NCI-H187 treated with DMSO at 0.1 percent for 48 hours (cell line): ENCODE results near the gene KLK3.
"Not testable (repeated sequence)": the region's sequence is repeated elsewhere in the genome, so short reads cannot be mapped to it uniquely, and the experiment has no call there.

Source experiments
- DNase-seq: peaks from one replicate; lab custom pipeline; 2025; lab: John Stamatoyannopoulos, UW

KLK3 gene

DNA sequence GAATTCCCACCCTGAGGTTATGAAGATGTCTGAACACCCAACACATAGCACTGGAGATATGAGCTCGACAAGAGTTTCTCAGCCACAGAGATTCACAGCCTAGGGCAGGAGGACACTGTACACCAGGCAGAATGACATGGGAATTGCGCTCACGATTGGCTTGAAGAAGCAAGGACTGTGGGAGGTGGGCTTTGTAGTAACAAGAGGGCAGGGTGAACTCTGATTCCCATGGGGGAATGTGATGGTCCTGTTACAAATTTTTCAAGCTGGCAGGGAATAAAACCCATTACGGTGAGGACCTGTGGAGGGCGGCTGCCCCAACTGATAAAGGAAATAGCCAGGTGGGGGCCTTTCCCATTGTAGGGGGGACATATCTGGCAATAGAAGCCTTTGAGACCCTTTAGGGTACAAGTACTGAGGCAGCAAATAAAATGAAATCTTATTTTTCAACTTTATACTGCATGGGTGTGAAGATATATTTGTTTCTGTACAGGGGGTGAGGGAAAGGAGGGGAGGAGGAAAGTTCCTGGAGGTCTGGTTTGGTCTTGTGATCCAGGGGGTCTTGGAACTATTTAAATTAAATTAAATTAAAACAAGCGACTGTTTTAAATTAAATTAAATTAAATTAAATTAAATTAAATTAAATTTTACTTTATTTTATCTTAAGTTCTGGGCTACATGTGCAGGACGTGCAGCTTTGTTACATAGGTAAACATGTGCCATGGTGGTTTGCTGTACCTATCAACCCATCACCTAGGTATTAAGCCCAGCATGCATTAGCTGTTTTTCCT lies 7.0 kb downstream of the KLK3 start:
- DNase-seq = no peak

DNA sequence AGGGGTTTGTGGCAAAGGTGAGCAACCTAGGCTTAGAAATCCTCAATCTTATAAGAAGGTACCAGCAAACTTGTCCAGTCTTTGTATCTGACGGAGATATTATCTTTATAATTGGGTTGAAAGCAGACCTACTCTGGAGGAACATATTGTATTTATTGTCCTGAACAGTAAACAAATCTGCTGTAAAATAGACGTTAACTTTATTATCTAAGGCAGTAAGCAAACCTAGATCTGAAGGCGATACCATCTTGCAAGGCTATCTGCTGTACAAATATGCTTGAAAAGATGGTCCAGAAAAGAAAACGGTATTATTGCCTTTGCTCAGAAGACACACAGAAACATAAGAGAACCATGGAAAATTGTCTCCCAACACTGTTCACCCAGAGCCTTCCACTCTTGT lies 14.8 kb downstream of the KLK3 start:
- no peak for DNase-seq

DNA sequence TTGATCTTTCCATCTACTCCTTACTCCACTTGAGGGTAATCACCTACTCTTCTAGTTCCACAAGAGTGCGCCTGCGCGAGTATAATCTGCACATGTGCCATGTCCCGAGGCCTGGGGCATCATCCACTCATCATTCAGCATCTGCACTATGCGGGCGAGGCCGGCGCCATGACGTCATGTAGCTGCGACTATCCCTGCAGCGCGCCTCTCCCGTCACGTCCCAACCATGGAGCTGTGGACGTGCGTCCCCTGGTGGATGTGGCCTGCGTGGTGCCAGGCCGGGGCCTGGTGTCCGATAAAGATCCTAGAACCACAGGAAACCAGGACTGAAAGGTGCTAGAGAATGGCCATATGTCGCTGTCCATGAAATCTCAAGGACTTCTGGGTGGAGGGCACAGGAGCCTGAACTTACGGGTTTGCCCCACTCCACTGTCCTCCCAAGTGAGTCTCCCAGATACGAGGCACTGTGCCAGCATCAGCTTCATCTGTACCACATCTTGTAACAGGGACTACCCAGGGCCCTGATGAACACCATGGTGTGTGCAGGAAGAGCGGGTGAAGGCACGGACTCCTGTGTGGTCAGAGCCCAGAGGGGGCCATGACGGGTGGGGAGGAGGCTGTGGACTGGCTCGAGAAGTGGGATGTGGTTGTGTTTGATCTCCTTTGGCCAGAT lies 15.8 kb downstream of the KLK3 start:
- DNase-seq = no peak

DNA sequence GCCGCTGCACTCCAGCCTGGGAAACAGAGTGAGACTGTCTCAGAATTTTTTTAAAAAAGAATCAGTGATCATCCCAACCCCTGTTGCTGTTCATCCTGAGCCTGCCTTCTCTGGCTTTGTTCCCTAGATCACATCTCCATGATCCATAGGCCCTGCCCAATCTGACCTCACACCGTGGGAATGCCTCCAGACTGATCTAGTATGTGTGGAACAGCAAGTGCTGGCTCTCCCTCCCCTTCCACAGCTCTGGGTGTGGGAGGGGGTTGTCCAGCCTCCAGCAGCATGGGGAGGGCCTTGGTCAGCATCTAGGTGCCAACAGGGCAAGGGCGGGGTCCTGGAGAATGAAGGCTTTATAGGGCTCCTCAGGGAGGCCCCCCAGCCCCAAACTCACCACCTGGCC lies 18.3 kb downstream of the KLK3 start, which contains the start of gene KLK2:
TSS of gene KLK2 (plus strand) at position 384 of the 400 bp plus-strand sequence. CDS start 35 bp downstream, outside the sequence.
- DNase-seq = no peak

DNA sequence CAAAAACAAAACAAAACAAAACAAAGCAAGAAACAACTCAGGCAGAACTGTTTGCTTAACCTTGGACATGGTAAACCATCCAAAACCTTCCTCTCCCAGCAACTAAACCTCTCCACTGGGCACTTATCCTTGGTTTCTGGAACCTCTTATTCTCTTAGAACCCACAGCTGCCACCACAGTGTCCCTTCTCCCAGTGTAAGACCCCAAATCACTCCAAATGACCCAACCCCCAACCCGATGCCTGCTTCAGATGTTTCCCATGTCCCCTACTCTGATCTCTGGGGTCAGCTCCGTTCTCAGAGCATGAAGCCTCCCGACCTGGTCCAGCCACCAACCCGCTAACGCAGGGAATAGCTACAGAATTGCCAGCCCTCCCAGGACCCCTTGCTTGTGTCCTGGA lies 19.5 kb downstream of the KLK3 start:
- no peak for DNase-seq

DNA sequence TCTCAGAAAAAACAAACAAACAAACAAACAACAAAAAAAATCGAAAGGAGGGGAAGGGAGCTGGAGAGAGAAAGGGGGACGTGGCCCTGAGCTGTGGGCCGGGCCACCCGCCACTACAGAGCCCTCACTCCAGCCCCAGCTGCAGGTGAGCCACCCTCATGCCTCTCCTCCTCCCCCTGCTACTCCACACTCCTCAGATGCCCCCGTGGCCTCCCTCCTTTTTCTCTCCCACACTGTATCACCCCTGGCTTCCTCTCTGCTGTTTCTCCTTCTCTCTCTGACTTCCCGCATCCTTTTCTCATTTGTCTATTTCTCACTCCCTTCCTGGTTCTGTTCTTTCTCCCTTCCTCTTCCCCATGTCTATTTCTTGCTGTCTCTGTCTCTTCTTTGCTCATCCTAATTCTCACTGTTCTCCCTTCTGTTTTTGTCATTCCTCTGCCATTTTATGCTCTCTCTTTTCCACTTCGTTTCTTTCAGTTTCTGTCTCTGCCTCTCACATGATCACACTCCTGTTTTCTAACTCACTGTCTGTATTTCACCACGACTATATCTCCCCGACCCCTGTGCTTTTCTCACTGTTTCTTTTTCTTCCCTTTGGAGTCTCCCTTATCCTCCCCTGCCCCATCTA lies 21.2 kb downstream of the KLK3 start:
- no peak for DNase-seq

DNA sequence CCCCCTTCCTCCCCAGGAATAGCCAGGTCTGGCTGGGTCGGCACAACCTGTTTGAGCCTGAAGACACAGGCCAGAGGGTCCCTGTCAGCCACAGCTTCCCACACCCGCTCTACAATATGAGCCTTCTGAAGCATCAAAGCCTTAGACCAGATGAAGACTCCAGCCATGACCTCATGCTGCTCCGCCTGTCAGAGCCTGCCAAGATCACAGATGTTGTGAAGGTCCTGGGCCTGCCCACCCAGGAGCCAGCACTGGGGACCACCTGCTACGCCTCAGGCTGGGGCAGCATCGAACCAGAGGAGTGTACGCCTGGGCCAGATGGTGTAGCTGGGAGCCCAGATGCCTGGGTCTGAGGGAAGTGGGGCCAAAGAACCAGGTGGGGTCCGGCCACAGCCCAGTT lies 21.7 kb downstream of the KLK3 start:
- no peak for DNase-seq

DNA sequence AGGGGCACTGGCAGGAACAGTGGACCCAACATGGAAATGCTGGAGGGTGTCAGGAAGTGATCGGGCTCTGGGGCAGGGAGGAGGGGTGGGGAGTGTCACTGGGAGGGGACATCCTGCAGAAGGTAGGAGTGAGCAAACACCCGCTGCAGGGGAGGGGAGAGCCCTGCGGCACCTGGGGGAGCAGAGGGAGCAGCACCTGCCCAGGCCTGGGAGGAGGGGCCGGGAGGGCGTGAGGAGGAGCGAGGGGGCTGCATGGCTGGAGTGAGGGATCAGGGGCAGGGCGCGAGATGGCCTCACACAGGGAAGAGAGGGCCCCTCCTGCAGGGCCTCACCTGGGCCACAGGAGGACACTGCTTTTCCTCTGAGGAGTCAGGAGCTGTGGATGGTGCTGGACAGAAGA lies 22.6 kb downstream of the KLK3 start:
- DNase-seq = no peak

DNA sequence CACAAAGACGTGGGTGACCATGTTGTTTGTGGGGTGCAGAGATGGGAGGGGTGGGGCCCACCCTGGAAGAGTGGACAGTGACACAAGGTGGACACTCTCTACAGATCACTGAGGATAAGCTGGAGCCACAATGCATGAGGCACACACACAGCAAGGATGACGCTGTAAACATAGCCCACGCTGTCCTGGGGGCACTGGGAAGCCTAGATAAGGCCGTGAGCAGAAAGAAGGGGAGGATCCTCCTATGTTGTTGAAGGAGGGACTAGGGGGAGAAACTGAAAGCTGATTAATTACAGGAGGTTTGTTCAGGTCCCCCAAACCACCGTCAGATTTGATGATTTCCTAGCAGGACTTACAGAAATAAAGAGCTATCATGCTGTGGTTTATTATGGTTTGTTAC lies 24.1 kb downstream of the KLK3 start:
- DNase-seq = no peak

DNA sequence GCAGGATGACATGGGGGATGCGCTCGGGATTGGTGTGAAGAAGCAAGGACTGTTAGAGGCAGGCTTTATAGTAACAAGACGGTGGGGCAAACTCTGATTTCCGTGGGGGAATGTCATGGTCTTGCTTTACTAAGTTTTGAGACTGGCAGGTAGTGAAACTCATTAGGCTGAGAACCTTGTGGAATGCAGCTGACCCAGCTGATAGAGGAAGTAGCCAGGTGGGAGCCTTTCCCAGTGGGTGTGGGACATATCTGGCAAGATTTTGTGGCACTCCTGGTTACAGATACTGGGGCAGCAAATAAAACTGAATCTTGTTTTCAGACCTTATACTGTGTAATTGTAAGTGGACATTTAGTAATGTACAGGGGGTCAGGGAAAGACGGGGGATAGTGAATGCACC lies 25.5 kb downstream of the KLK3 start:
- no peak for DNase-seq

DNA sequence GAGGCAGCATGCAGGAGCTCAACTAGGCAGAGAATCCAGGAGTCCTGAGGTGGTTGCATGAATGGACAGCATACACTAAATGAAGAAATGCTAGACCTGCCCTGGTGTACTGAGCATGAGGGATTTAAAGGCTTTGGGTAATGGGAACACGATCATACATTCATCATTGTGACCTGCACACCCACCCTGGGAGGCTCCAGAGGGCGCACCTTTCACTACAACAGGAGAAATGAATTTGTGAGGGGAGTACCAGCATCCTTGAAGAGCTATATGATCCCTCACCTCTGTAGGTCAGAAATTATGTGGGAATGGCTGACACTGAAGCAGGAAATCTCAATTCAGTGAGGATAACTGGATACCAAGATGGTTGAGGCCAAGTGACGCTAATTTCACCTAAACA lies 27.5 kb downstream of the KLK3 start:
- DNase-seq = no peak

DNA sequence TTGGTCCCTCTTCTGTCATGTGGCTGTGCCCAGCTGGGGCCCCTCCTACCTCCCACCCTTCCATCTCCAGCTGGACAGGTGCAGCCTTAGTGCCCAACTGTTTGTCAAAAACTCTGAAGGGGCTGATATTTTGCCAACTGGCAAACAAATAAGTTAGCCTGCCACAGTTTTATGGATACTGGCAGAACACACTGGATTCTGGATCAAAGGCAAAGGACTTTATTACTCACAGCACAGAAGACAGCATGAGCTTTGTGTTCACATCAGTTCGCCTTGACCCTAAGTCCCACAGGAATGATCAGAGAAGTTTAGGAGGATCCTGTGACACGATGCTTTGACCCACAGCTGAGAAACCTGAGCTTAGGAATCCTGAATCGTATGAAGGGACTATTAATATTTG lies 34.9 kb downstream of the KLK3 start:
- no peak for DNase-seq

DNA sequence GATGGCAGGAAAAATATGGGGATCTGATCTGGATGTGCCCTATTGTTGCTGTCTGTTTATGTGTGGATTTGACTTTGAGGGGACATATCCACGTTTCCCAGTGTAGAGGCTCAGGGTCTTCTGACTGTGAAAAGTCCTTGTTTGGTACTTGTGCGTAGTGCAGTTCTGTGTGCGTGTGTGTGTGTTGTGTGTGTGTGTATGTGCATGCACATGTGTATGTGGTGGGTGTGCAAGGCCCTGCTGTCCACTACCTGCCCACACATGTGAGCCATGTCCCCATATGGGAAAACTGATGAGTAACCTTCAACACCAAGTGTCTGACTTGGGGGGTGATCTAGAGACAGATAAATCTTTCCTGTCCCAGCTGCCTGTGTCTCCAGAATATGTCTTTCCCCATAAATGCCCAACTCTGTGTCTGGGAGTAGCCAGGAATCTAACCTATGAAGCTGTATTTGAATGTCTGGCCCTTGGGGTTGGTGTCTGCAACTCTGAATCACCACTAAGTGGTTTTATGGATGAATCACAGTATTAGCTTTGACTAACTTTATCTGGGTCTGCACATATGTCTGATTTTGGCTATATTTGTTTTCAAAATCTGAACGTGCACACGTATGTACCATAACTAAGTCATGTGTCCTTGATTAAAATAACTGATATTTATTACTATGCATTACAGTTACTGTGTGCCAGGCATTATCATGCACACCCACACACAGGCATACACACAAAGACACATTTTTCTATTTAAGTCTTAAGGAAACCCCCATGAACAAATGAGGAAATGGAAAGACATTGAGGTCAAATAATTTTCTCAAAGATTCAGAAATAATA lies 35.9 kb downstream of the KLK3 start:
- no peak for DNase-seq

DNA sequence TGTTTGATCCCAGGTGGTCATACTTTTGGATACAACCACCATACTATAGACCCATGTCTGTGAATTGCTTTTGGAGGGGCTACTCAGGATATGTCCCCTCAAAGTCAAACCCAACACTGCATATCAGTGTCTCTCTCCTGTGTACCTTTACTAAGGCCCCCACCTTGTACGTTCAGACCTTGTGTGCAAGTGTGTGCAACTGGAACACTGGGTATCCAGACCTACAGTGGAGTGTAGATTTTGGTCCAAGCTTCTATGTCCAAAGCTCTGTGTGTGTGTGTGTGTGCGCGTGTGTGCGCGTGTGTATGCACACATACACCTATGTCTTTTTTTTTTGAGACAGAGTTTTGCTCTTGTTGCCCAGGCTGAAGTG lies 36.5 kb downstream of the KLK3 start:
- DNase-seq = no peak

DNA sequence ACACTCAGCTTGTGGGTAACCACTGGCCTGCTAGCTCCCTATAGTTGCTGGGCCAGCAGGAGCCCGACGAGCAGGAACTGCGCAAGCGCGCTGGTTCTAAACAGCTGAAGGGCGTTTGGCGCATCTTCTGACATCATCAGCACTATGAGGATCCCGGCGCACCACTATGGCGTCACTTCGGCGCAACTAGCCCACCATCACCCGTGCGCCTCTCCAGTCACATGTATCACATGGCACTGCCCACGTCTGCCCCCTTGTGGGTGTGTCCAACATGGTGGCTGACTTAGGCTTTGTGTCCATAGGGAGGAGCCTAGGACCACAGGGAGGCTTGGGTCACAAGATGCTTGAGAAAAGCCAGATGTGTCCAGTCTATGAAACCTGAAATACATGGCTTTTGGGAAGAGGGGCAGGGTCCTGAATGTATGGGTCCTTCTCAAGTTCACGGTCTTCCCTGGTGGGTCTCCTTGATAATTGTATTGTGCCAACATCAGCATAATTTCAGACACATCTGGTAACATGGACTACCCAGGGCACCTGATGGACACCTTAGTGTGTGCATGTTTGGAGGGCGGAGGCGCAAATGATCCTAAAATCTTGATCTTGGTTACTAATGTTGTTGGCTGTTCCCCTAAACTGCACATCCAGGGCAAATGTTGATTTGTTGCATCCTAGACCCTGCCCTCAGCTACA lies 38.5 kb downstream of the KLK3 start:
- no peak for DNase-seq

DNA sequence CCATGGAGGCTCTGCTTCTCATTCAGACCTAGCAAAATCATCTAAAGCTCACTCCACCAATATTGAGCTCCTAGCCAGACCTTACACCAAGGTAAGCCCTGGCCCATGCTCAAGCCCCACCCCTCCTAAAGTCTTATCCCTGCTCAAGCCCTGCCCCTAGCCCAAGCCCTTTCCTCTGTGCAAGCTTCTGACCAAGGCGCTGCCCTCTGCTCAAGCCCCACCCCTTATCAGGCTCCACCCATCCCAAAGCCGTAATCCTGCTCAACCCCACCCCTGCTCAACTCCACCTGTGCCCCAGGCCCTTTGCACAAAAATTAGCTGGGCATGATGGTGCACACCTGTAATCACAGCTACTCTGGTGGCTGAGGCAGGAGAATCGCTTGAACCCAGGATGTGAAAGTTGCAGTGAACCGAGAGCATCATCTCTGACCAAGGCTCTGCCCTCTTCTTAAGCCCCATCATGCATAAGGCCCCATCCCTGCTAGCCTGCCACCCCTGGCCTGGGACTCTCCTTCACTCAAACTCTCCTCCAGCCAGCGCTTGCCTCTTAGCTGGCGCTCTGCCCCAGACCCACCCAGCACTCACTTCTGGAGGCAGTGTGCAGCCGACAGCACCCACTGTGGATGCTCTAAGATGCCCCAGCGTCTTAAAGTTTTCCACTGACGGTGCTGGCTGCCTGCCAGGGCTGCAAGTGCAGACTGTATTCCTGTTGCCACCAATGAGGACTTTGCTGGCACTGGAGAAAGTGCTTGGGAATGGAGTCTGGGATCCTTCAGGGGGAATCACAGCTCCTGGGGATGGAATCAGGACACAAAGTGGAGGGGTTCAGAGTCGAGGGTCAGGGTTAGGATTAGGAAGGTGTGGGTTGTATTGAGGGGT lies 40.0 kb downstream of the KLK3 start:
- no peak for DNase-seq

DNA sequence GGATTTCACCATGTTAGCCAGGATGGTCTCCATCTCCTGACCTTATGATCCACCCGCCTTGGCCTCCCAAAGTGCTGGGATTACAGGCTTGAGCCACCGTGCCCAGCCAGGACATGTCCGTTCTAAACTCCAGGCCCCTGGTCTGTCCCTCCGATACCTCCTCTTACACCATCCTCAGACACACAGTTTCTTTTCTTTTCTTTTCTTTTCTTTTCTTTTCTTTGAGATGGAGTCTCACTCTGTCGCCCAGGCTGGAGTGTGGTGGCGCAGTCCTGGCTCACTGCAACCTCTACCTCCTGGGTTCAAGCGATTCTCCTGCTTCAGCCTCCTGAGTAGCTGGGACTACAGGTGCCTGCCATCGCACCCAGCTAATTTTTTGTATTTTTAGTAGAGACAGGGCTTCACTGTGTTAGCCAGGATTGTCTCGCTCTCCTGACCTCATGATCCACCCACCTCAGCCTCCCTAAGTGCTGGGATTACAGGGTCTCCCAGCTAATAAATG lies 41.4 kb downstream of the KLK3 start:
- DNase-seq = not testable (repeated sequence)

DNA sequence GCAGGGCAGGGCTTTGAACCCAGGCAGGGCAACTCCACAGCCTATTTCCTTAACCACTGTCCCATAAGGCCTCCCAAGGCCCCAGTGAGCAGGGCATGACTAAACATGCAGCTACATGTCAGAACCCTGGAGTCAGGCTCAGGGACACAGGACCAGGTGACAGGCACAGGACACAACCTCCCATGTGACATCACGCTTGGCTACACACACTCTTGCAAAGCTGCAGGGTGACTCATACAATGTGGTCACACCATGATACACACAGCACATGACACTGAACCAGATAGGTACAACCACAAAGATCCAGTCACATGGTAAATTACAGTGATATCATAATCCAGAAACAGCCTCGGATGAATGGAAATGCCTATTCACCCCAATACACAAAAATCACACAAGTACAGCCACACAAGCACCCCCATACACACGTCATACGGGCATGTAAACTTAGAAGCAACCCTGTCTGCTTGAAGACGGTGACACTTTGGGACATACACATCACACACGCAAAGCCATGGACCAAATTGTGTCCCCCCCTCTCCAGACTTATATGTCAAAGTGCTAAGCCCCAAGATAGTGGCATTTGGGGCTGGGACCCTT lies 42.0 kb downstream of the KLK3 start:
- DNase-seq = no peak

DNA sequence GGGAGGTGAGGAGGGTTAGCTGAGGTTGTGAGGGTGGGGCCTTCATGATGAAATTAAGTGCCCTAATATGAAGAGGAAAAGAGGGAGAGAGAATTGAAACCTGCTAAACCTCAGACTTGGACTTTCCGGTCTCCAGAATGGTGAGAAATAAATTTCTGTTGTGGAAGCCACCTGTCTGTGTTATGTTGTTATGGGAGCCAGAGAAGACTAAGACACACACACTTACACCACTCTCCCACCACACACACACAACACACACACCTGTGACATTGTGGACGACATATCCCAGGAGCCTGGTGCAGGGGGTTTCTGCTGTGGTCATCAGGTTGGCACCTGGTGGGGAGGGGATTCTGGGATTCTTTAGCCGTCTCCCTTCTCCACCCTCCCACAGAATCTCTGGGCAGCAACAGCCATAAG lies 42.5 kb downstream of the KLK3 start:
- no peak for DNase-seq

DNA sequence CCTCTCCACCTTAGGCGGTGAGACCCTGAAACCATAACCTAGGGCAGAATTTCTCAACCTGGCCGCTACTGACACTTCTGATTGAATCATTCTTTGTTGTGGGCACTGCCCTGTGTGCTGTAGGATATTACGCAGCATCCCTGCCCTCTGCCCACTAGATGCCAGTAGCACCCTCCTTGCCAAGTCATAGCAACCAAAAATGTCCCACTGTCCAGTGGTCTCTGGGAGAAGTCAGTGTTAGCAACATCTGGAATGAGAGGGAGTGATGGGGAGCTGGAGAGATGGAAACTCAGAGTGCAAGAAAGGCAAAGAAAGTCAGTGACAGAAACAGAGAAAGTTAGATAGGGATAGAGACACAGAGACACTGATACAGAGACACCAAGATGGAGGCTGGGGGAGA lies 42.9 kb downstream of the KLK3 start:
- DNase-seq = no peak
